Activated CD8-positive, alpha-beta memory T cell treated with anti-CD3 and anti-CD28 coated beads, Interleukin-2, amount 50 U/mL, for 1 hour (primary cell): ENCODE data around the gene IGFBP3.

Experiments
- DNase-seq: peaks from one replicate; pipeline ENCODE4 v3.0.0-alpha.2; 2020; ENCODE audit errors: extremely low read depth

Gene IGFBP3

DNA sequence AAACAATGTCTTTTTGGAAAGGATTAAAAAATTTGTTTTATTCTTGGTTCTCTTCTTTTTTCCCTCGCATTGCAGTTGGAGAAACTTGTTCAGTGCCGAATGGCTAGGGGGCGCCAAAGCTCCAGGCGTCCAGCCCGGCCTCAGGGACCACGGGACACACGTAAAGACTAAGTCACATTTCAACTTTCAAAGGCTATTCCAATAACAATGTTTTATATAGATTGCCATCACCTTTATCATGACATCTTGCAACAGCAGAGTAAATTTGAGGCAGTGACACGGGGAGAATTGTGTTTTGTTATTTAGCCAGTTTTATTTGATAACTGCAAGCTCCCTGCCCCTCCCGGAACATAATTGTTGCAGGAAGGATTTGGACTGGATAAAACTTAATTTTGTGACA is 2.2 kb upstream of the IGFBP3 start:
- DNase-seq = no peak

DNA sequence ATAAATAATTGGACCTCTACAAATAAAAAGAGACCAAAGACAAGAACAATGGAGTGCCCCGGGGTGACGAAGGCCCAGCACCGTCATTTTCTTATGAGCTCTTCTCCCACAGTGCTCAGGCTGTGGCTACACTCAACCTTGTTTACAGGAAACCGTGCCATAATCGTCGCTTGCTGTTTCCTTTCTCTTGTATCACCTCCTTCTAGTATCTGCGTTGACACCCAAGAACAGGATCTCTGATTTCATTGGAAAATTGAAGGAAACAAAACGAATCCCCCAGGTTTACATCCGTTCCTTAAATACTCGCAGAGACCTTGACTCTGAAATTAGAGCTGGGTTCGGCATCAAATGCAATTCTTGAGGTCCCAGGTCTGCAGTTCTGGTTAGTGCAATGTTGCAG is 1.7 kb upstream of the IGFBP3 start:
- no peak for DNase-seq

DNA sequence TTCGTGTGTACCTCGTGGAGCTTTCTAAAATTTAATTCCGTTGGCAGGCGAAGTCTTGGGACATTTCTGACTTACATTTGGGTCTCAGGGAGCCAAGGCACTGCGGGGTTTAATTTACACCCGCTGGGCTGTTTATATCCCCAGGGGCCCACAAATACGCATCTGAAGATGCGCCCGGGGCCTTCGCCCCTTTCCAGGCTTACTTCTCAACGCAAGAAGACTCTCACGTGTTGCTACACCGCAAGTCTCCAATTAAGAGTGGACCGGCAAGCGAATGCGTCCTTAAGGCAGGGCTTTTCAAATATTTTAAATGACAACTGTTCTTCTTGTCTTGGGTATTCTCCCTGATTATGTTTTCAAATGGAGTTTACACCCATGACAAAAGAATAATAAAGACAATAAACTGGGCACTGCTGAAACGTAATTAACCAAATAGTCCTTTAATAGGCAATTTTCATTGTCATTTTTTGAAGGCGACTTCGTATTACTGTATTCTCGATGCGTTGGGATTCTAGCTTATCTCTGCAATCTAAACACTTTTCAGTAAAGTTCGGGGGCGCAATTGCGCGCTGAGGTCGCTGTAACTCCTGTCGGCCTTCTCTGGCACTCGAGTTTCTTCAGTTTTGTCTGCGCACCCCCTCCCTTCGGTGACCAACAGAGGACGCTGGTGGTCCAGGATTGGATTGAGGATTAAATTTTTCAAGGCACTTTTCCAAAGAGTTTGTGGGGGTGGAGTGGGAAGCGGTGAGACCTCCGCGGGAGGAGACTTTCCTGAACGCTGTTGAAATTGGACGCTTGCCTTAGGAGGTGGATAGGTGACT is 837 bp upstream of the IGFBP3 start:
- DNase-seq = no peak

DNA sequence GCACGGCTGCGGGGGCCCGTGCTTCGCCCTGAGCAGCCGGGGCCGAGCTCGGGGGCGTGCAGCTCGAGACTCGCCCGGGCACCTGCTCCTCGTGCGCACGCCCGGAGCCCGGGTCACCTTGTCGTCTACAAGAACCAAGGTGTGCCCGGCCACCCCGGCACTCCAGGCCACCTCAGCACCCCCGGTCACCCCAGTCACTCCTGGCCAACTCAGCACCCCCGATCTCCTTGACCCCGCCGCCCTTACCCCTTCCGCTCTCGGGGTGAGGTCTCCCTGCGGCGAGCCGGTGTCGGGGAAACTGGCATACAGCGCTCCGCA is 268 bp upstream of the IGFBP3 start:
- no peak for DNase-seq

DNA sequence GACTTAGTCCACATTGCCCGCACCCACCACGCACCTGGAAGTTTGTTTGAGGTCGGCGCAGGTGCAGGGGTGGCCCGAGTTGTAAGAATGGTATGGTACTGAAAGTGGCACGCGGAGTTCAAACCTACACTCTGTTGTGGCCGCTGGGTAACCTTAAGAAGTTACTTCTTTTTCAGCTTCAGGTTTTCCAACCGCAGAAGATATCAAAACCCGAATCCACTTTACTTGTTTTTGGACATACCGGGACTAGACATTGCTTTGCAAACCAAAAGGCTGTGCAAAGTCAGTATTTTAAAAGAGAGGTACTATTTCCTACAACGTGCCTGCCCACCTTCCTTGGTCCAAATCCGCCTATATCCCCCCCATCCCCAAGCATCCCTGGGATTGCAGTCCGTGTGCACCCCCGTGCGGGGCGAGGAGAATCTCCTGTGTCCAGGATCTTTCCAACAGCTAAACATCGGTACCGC is 1.0 kb downstream of the IGFBP3 start:
- DNase-seq = no peak

DNA sequence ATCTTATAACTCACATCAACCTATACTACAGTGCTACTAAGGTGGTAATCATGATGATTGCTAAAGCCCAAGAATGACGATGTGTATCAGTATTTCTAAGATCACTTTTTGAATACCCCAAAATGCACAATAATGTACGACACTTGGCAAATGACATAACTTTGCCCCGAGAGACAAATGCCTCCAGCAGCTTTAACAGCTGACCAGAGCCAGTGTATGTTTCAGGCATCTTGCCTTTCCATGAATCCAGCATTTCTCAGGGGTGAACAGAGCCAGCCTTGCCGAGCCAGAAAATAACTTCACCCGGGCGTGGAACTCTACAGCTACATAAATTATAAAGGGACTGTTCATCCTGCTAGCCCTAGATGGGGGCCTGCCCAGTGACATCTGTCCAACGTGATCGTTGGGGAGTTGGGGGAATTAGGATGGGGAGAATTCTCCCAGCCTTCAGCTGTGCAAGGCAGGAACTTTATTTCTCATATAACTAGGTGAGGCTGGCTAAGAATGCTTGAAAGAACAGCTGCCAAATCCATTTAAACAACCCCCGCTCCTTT is 1.8 kb downstream of the IGFBP3 start:
- no peak for DNase-seq

DNA sequence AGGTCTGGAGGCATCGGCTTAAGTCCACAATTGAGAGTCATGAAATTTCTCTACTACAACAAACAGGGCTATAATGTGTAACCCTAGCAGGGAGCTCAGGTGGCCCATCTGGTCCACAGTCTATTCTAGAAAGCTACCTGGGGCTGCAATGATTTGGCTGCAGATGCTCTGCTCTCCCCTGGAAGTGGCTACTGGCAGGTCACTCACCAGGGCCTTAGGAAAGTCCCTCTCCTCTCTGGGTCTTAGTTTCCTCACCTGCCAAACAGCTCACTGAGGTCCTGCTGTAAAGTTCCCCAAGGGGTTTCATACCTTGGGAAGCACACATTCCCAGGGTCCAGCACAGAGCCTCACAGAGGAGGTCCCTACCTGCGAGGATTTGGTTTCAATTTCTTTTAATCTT is 2.5 kb downstream of the IGFBP3 start:
- DNase-seq = no peak

DNA sequence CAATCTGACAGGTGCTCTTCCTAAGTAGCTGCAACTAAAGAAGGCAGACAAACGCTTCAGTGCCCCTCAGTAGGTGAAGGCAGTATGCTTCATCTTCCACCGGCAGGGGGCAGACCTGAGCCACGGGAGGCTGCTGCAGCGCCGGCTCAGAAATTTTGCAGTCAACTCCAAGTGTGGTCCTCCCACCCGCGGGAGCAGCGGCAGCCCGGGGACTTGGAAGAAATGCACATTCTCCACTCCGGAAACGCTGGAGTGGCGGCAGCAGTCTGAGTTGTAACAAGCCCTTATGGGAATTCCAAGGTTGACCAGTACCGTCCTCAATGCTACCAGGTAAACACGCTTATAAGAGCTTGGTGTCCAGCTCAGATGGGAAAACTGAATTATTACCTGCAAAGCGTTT is 3.4 kb downstream of the IGFBP3 start:
- DNase-seq = peak; percentile 26

DNA sequence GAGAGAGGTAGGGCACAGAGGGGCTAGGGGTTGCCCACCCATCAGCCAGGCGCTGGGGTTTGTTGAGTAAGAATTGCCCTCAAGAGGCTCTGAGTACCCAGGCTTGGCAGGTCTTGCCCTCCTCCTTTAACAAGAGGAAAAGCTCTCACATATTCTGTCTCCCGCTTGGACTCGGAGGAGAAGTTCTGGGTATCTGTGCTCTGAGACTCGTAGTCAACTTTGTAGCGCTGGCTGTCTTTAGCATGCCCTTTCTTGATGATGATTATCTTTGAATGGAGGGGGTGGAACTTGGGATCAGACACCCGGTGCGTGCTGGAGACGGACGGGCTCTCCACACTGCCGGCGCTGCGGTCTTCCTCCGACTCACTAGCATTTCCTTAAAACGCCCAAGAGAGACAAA is 4.0 kb downstream of the IGFBP3 start:
- DNase-seq = no peak

DNA sequence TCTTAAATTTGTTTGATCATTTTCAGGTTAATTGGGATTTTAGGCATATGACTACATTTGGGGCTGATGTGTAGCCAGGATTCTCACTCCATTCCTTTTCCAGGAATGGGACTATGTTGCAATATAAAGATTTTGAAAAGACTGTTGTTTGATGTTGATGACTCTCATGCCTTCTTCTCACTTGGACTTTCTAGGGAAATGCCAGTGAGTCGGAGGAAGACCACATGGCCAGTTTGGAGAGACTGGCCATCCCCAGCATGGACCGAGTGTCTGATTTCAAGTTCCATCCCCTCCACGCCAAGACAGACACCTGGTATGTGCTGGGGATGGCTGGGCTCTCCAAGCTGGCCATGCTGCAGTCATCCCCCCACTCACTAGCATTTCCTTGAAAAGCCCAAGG is 5.5 kb downstream of the IGFBP3 start:
- no peak for DNase-seq

DNA sequence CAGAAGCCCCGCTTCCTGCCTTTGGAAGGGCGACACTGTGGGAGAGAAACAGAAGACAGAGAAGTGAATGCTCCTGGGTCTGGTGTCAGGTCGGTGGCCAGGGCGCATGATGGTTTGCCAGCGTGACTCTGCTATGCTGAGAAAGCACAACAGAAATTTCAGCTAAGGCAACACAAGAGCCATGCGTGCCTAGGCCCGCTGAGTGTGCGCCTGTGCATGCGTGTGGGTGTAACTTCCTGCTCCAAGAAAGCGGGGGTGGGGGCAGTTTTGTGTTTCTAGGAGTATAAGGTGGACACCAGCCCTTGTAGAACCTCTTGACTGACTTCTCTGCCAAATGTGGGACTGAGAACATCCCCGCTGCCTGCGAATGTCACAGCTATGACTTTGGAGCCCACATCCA is 6.2 kb downstream of the IGFBP3 start:
- DNase-seq = no peak

DNA sequence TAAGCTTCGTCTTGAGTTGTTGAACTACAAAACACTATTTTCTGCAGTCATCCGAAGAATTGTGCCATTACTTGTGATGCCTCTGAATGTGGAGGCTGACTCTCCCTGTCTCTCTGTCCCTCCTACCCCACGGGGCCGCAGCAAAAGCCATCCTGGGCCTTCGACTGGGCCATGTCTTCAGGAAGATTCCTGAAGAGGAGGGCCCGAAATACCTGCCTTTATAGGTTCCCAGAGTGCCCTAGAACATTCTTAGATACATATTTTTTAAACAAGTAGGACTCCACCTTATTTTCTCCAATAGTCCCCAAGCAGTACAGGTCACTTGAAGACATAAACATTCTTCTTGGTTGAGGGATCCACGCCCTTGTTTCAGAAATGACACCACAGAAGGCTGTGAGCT is 8.1 kb downstream of the IGFBP3 start:
- no peak for DNase-seq

DNA sequence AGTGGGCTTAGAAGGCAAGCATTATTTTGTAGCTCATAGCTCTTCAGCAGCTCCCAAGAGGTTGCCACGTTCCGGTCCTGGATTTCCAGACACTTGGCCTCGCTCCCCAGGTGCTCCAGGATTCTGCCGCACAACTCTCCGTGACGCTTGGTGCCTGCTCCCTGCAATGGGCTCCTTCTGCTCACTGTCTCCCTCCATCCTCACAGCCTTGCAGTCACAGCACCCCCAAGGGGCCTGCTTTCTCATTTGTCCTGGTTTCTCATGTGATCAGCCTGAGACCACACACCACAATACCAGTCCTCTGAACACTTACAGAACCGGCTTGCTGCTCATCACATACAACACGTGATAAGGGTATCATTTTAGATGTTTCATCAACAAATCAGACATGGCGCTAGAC is 9.8 kb downstream of the IGFBP3 start:
- no peak for DNase-seq

DNA sequence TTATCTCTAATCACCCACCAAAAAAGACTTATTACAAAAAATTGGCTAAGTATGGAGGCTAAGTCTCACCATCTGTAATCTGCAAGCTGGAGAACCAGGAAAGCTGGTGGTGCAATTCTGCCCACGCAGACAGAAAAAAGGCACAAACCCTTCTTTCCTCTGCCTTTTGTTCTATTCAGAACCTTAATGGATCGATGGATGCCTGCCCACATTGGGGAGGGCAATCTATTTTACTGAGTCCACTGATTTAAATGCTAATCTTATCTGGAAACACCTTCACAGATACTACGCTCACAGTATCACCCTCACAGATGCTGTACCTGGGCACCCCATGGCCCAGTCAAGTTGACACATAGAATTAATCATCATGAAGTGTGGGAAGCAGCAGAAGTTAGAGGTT is 10.2 kb downstream of the IGFBP3 start:
- no peak for DNase-seq

DNA sequence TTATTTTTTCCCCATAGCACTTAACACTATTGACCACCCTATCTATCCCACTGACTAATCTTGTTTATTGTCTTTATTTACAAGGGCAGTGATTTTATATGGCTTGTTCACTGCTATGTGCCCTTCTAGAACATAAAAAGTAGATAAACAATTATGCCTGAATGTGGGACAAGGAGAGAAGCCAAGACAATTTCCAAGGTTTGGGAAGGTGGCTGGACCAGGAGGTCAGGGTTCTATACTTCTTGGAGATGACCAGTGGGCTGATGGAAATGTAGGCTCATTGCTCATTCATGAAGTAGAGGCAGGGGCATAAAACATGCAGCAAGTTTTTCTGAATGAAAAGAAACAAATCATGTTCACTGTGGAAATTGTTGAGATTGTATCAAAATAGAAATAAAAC is 11.5 kb downstream of the IGFBP3 start:
- no peak for DNase-seq

DNA sequence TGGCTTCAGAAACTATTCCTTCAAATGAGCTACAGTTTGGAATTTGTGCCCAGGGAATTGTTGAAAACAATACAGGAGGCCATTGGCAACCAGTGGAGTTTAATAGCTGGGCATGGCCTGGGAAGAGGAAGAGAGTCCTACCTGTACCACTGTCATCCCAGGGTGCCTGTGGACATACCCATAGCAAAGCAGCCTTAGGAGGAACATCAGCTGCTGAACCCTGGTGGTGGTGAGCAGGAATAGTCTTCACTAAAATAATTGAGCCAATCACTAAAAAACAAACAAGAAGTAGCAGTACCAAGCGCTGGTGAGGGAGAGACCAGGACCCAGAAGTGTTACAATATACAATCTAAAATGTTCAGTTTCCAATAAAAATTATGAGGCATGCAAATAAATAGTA is 18.3 kb downstream of the IGFBP3 start:
- no peak for DNase-seq

DNA sequence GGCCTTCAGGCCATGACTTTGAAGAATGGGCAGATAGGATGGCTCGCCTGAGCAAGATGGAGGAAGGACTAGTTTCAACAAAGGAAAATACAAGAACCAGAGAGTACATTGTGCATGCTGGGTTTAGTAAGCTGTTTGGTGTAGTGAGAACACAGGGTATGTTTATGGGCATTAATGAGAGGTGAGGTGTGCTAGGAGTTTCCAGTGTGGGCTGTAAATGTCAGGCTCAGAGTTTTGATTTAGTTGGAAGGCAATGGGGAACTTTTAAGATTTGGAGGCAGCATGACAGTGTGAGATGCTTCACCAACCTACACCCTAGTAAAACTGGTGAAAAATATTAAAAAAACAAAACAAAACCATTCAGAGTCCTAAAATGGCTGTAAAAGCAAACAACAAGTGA is 19.5 kb downstream of the IGFBP3 start:
- DNase-seq = no peak

DNA sequence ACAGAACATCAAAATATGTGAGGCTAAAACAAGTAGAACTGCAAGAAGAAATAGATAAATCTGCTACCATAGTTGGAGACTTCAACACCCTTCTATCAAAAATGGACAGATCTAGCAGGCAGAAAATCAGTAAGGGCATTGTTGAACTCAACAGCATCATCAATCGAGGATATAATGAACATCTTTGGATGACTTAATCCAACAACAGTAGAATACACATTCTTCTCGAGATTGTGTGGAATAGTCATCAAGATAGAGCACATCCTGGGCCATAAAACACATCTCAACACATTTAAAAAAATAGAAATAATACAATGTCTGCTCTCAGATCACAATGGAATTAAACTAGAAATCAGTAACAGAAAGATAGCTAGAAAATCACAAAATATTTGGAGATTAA is 22.9 kb downstream of the IGFBP3 start:
- no peak for DNase-seq

DNA sequence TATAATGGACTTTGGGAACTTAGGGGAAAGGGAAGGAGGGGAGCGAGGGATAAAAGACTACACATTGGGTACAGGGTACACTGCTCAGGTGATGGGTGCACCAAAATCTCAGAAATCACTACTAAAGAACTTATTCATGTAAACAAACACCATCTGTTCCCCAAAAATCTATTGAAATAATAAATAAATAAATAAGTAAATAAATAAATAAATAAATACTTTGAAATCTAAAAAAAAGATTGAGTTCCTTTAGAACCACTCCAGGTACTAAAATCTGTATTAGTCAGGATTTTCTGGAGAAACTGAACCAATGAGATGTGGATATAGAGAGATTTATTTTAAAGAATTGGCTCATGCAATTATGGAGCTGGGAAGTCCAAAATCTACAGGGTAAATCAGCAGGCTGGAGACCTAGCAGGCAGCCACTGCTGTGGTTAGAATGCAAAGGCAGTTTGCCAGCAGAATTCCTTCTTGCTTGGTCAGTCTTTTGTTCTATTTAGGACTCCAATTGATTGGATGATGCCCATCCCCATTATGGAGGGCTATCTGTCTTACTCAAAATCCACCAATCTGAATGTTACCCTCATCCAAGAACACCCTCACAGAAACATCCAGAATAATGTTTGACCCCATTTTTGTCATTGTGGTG is 23.9 kb downstream of the IGFBP3 start:
- DNase-seq = no peak

DNA sequence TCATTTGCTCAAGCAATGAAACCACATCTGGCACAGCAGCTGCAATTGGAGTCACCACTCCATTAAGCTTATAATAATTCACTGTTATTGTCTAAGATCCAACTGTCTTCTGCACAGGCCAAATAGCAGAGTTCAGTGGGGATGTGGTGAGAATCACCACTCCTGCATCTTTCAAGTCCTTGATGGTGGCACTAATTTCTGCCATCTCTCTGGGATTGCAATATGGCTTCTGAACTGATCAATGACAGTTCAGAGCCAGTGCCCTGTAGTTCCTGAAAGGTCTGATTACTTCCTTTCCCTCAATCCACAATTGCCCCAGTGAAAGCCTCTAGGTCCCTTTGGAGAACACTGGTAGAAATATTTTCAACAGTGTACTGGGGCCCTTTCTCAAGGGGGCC is 26.4 kb downstream of the IGFBP3 start:
- no peak for DNase-seq

DNA sequence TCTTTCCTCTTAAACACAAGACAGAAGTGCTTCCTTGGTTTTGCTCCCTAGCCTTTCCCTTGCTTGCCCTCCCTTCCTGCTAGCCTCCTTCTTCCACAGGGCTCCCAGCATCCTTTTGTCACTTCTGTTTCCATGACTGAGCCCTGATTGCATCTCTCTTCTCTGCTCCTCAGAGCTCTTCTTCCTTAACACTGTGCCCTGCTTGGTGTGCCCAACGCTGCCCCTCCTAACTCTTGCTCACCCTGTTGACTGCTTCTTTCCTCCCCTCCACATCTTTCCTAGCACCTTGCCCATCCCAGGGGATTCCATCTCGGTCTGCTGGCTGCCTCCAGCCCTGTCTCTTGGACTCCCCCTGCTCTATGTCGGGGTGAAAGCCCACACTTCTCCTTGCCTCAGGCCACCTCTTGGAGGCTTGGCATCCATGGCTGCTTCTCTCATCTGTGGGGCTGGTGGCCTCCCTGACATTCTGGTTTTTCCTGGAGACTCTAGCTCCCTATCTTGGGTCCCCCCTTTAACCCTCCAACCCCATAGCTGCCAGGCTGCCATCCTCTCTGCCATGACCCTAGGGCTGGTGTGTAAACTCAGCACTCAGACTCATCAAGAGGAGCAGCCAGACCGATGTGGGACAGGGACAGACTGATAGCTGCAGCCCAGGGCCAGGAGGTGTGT is 26.9 kb downstream of the IGFBP3 start:
- no peak for DNase-seq

DNA sequence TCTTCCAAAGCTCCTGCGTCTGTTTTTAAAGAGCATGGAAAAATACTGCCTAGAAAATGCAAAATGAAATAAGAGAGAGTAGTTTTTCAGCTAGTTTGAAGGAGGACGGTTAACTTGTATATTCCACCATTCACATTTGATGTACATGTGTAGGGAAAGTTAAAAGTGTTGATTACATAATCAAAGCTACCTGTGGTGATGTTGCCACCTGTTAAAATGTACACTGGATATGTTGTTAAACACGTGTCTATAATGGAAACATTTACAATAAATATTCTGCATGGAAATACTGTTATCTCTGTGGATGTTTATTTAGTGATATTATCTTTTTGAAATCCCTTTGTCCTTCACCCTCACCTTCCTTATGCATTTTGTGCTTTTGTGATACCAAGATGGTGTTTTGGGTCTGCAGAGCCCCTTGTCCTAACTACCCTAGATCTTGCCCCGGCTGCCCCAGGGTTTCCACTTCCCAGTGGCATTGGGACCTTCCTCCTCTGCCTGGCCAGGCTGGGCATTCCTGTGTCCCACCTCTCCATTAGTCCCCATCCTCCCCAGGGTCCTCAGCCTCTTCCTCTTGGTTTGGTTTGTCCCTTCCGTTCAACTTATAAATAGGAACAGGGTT is 27.6 kb downstream of the IGFBP3 start:
- no peak for DNase-seq
